GM18505 (cell line): Measurements from ENCODE around the gene VASN.

Experiments used
- ATAC-seq: cut with Tn5 transposase; IDR thresholded peaks from one replicate; pipeline ENCODE4 v1.9.1; 2021; ENCODE audit not compliant: unreplicated experiment
- POLR2A ChIP-seq: IDR thresholded peaks from 4 replicates; pipeline ENCODE4 v1.6.1; 2011; ENCODE audit warnings: borderline replicate concordance; ENCODE audit not compliant: insufficient read depth, insufficient read length; ENCODE audit errors: extremely low read depth

The VASN gene

GRCh38 chr16:4353675-4354074 is 18.0 kb upstream of the VASN start:
- no peak for TF ChIP-seq POLR2A
- no peak for ATAC-seq

- ATAC-seq = no peak
- no peak for TF ChIP-seq POLR2A
These were observed 16.9 kb upstream of the VASN start for GRCh38 chr16:4354512-4355409.

- no peak for ATAC-seq
These were observed 14.8 kb upstream of the VASN start for GRCh38 chr16:4356820-4357219.

GRCh38 chr16:4358236-4358635 is 13.4 kb upstream of the VASN start:
- no peak for ATAC-seq
- no peak for TF ChIP-seq POLR2A

More at GRCh38 chr16:4356820-4357219, 14.8 kb upstream of the VASN start:
- no peak for TF ChIP-seq POLR2A

GRCh38 chr16:4358831-4359561 is 12.7 kb upstream of the VASN start:
- no peak for ATAC-seq
- no peak for TF ChIP-seq POLR2A

GRCh38 chr16:4359914-4360313 is 11.7 kb upstream of the VASN start:
- ATAC-seq = no peak
- TF ChIP-seq POLR2A = no peak

GRCh38 chr16:4360538-4361021 is 11.1 kb upstream of the VASN start:
- no peak for ATAC-seq
- no peak for TF ChIP-seq POLR2A

- no peak for ATAC-seq
These were observed 10.4 kb upstream of the VASN start for GRCh38 chr16:4361033-4361943.

GRCh38 chr16:4361944-4362311 is 9.7 kb upstream of the VASN start:
- no peak for TF ChIP-seq POLR2A
- no peak for ATAC-seq

More at GRCh38 chr16:4361033-4361943, 10.4 kb upstream of the VASN start:
- no peak for TF ChIP-seq POLR2A

GRCh38 chr16:4362476-4363135 is 9.0 kb upstream of the VASN start:
- no peak for TF ChIP-seq POLR2A
- ATAC-seq = no peak

- TF ChIP-seq POLR2A = no peak
- ATAC-seq = no peak
These were observed 7.2 kb upstream of the VASN start for GRCh38 chr16:4364196-4365013.

GRCh38 chr16:4365014-4365406 is 6.6 kb upstream of the VASN start:
- TF ChIP-seq POLR2A = no peak

More at GRCh38 chr16:4365014-4365406, 6.6 kb upstream of the VASN start:
- no peak for ATAC-seq
